IPS-20b (cell line): Measurements from ENCODE around the gene FPR1.

Experiments
- H3K27ac ChIP-seq: one replicate; pipeline ENCODE4 v1.5.1; 2013; ENCODE audit warnings: low read length
- H3K27me3 ChIP-seq: 2 replicates; pipeline ENCODE4 v1.6.1; 2013; ENCODE audit warnings: mild to moderate bottlenecking, low read length, inconsistent platforms; ENCODE audit not compliant: insufficient read depth
- H3K36me3 ChIP-seq: 2 replicates; pipeline ENCODE4 v1.6.1; 2013; ENCODE audit warnings: low read depth, mild to moderate bottlenecking, inconsistent platforms, low read length, moderate library complexity; ENCODE audit not compliant: insufficient read depth
- H3K4me1 ChIP-seq: 2 replicates; pipeline ENCODE4 v1.6.1; 2013; ENCODE audit warnings: mild to moderate bottlenecking, control low read depth, inconsistent platforms, low read length, moderate library complexity; ENCODE audit not compliant: insufficient read depth
- H3K4me3 ChIP-seq: 2 replicates; pipeline ENCODE4 v1.5.1; 2013; ENCODE audit warnings: mild to moderate bottlenecking, low read length, inconsistent platforms
- H3K9ac ChIP-seq: 2 replicates; pipeline ENCODE4 v1.6.1; 2013; ENCODE audit warnings: low read depth, mild to moderate bottlenecking, inconsistent platforms, low read length, moderate library complexity
- H3K9me3 ChIP-seq: 2 replicates; pipeline ENCODE4 v1.6.1; 2013; ENCODE audit warnings: mild to moderate bottlenecking, low read depth, low read length, inconsistent platforms; ENCODE audit not compliant: insufficient read depth

Gene FPR1

GRCh38 chr19:51733742-51734522, 17.7 kb downstream of the FPR1 start:
- Histone ChIP-seq H3K4me1 (0 out of 2 replicates have a peak, but pooled peaks cover 3% of the 10 kb centered on the region), H3K27me3 (no peaks in the 10 kb centered on the region), H3K9me3 (peaks cover 6% of the 10 kb centered on the region; the same call in 1 of the 2 replicates), H3K27ac (no peak overlapping the region), H3K4me3 (0 out of 2 replicates have a peak overlapping the region, but pooled peaks have one; percentile 35), H3K9ac (no peak overlapping the region), H3K36me3 (no peaks in the 10 kb centered on the region)

GRCh38 chr19:51729781-51730180, 21.9 kb downstream of the FPR1 start:
- no peak overlapping the region for H3K4me3 ChIP-seq
- no peaks in the 10 kb centered on the region for H3K27me3 ChIP-seq
- H3K36me3 ChIP-seq: no peaks in the 10 kb centered on the region
- no peak overlapping the region for H3K27ac ChIP-seq
- H3K9me3 ChIP-seq: peaks cover 6% of the 10 kb centered on the region; the same call in 1 of the 2 replicates
- no peak overlapping the region for H3K9ac ChIP-seq
- 0 out of 2 replicates have a peak, but pooled peaks cover 3% of the 10 kb centered on the region for H3K4me1 ChIP-seq

GRCh38 chr19:51727349-51727880, 24.3 kb downstream of the FPR1 start:
- no peaks in the 10 kb centered on the region for H3K36me3 ChIP-seq
- H3K4me1 ChIP-seq: no peaks in the 10 kb centered on the region
- peaks cover 6% of the 10 kb centered on the region; the same call in 1 of the 2 replicates for H3K9me3 ChIP-seq
- no peak overlapping the region for H3K9ac ChIP-seq
- no peak overlapping the region for H3K4me3 ChIP-seq
- no peak overlapping the region for H3K27ac ChIP-seq
- H3K27me3 ChIP-seq: no peaks in the 10 kb centered on the region; the same call in 1 of the 2 replicates

GRCh38 chr19:51726049-51726448, 25.6 kb downstream of the FPR1 start:
- Histone ChIP-seq H3K36me3 (no peaks in the 10 kb centered on the region), H3K27ac (no peak overlapping the region), H3K9me3 (peaks cover 6% of the 10 kb centered on the region; the same call in 1 of the 2 replicates), H3K9ac (no peak overlapping the region), H3K4me1 (no peaks in the 10 kb centered on the region), H3K4me3 (no peak overlapping the region), H3K27me3 (peaks cover 4% of the 10 kb centered on the region; the same call in 1 of the 2 replicates)

- no peaks in the 10 kb centered on the region for H3K36me3 ChIP-seq
- H3K27me3 ChIP-seq: peaks cover 18% of the 10 kb centered on the region
- H3K9me3 ChIP-seq: no peaks in the 10 kb centered on the region
- H3K4me3 ChIP-seq: no peak overlapping the region
- H3K9ac ChIP-seq: no peak overlapping the region
- H3K27ac ChIP-seq: no peak overlapping the region
- no peaks in the 10 kb centered on the region for H3K4me1 ChIP-seq
Observed at GRCh38 chr19:51724543-51724942, 27.1 kb downstream of the FPR1 start.

GRCh38 chr19:51722492-51722891, 29.2 kb downstream of the FPR1 start:
- peaks cover 38% of the 10 kb centered on the region for H3K27me3 ChIP-seq

GRCh38 chr19:51721905-51722304, 29.8 kb downstream of the FPR1 start:
- Histone ChIP-seq H3K27me3 (peaks cover 44% of the 10 kb centered on the region), H3K9ac (no peak overlapping the region), H3K27ac (no peak overlapping the region), H3K9me3 (no peaks in the 10 kb centered on the region), H3K4me3 (no peak overlapping the region), H3K36me3 (no peaks in the 10 kb centered on the region), H3K4me1 (no peaks in the 10 kb centered on the region)

More at GRCh38 chr19:51722492-51722891, 29.2 kb downstream of the FPR1 start:
- no peak overlapping the region for H3K9ac ChIP-seq
- H3K4me3 ChIP-seq: no peak overlapping the region
- H3K9me3 ChIP-seq: no peaks in the 10 kb centered on the region
- no peaks in the 10 kb centered on the region for H3K4me1 ChIP-seq
- no peaks in the 10 kb centered on the region for H3K36me3 ChIP-seq
- no peak overlapping the region for H3K27ac ChIP-seq

GRCh38 chr19:51719251-51719988, 32.3 kb downstream of the FPR1 start:
- Histone ChIP-seq H3K27ac (no peak overlapping the region), H3K4me3 (peak overlapping the region; percentile 59), H3K9me3 (no peaks in the 10 kb centered on the region), H3K36me3 (no peaks in the 10 kb centered on the region), H3K27me3 (peaks cover 52% of the 10 kb centered on the region), H3K9ac (no peak overlapping the region), H3K4me1 (no peaks in the 10 kb centered on the region)

- Histone ChIP-seq H3K9me3 (no peaks in the 10 kb centered on the region), H3K4me3 (no peak overlapping the region), H3K27me3 (peaks cover 52% of the 10 kb centered on the region), H3K9ac (no peak overlapping the region), H3K36me3 (no peaks in the 10 kb centered on the region), H3K4me1 (no peaks in the 10 kb centered on the region), H3K27ac (no peak overlapping the region)
Observed at GRCh38 chr19:51716925-51717324, 34.8 kb downstream of the FPR1 start.

- peaks cover 52% of the 10 kb centered on the region for H3K27me3 ChIP-seq
- H3K27ac ChIP-seq: no peak overlapping the region
- no peak overlapping the region for H3K9ac ChIP-seq
- H3K36me3 ChIP-seq: no peaks in the 10 kb centered on the region
- H3K4me1 ChIP-seq: no peaks in the 10 kb centered on the region
- no peaks in the 10 kb centered on the region for H3K9me3 ChIP-seq
- no peak overlapping the region for H3K4me3 ChIP-seq
Observed at GRCh38 chr19:51715850-51716249, 35.8 kb downstream of the FPR1 start.

- Histone ChIP-seq H3K9ac (no peak overlapping the region), H3K4me1 (no peaks in the 10 kb centered on the region), H3K9me3 (no peaks in the 10 kb centered on the region), H3K4me3 (no peak overlapping the region), H3K27ac (no peak overlapping the region), H3K36me3 (no peaks in the 10 kb centered on the region), H3K27me3 (peaks cover 52% of the 10 kb centered on the region)
Observed at GRCh38 chr19:51714848-51715247, 36.8 kb downstream of the FPR1 start.
